Suprapubic skin (tissue), 4 donors: Measurements from ENCODE around the gene GMDS.

Experiments used
- POLR2A ChIP-seq, 2 donors: fragments of 450-650 bp; IDR thresholded peaks; one replicate each; pipeline ENCODE4 v1.6.1; 2017; ENCODE audit warnings: antibody characterized with exemption in 2 of 2, mild to moderate bottlenecking in 2 of 2, moderate library complexity in 2 of 2
- POLR2AphosphoS5 ChIP-seq, 3 donors: sonication (generic); formaldehyde crosslinking; IDR thresholded peaks; one replicate each; pipeline ENCODE4 v1.6.1; 2017; ENCODE audit warnings: antibody characterized with exemption in 3 of 3
- TF ChIP-seq, protein P1 (sequence below), 2 donors: fragments of 200-600 bp in 1 of 2; fragments of 450-650 bp in 1 of 2; sonication (generic) in 1 of 2; IDR thresholded peaks; one replicate each; pipeline ENCODE4 v1.5.1; 2016 to 2019; ENCODE audit warnings: antibody characterized with exemption in 2 of 2, mild to moderate bottlenecking in 1 of 2, moderate library complexity in 1 of 2

DNA sequence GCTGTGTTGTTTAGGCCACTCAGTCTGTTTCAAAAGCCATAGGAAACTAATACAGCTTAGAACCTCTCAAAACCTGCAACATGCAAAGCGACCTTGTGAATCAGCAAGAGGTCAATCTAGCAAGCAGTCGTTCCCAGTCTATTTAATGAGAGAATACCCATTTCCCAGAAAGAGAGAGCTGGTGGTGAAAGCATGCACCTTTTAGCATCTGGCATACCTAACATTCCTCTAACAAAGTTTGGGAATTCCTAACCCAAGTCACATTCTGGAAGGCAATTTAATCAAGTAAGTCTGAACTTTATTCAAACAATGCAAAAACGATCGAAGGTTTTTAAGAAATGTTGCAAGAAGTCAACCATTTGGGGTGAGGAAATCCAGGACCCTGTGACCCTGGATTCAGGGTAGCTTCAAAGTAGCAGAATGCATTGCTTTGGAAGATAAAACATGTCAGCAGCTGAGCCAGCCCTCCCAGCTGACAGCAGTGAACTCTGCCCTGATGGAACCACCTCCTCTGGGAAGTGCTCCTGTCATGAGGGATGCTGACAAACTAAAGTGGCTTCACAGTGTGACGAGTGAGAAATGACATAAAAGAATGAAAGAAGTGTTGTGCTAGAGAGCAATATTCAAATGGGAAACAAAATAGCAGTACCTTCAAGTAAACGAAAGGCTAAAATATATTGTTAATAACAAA is 104.8 kb downstream of the GMDS start:
- TF ChIP-seq POLR2A (IDR thresholded peaks at IDR 0.05) (no peak), POLR2AphosphoS5 (IDR thresholded peaks at IDR 0.05) (no peak)
- TF ChIP-seq, protein P1, sequence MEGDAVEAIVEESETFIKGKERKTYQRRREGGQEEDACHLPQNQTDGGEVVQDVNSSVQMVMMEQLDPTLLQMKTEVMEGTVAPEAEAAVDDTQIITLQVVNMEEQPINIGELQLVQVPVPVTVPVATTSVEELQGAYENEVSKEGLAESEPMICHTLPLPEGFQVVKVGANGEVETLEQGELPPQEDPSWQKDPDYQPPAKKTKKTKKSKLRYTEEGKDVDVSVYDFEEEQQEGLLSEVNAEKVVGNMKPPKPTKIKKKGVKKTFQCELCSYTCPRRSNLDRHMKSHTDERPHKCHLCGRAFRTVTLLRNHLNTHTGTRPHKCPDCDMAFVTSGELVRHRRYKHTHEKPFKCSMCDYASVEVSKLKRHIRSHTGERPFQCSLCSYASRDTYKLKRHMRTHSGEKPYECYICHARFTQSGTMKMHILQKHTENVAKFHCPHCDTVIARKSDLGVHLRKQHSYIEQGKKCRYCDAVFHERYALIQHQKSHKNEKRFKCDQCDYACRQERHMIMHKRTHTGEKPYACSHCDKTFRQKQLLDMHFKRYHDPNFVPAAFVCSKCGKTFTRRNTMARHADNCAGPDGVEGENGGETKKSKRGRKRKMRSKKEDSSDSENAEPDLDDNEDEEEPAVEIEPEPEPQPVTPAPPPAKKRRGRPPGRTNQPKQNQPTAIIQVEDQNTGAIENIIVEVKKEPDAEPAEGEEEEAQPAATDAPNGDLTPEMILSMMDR (IDR thresholded peaks at IDR 0.05), result no peak
